22Rv1 (cell line): ENCODE measurements around the gene SLC32A1.

Source experiments
- ZFX ChIP-seq: fragments of 450-650 bp; IDR thresholded peaks from 2 replicates; pipeline ENCODE4 v1.6.1; 2017; ENCODE audit warnings: antibody characterized with exemption, borderline replicate concordance
- TF ChIP-seq, protein P1 (sequence below): fragments of 450-650 bp; IDR thresholded peaks from 2 replicates; pipeline ENCODE4 v1.5.1; 2017; ENCODE audit warnings: mild to moderate bottlenecking

GRCh38 chr20:38715646-38716045 lies 8.6 kb upstream of the SLC32A1 start:
- TF ChIP-seq, protein P1, sequence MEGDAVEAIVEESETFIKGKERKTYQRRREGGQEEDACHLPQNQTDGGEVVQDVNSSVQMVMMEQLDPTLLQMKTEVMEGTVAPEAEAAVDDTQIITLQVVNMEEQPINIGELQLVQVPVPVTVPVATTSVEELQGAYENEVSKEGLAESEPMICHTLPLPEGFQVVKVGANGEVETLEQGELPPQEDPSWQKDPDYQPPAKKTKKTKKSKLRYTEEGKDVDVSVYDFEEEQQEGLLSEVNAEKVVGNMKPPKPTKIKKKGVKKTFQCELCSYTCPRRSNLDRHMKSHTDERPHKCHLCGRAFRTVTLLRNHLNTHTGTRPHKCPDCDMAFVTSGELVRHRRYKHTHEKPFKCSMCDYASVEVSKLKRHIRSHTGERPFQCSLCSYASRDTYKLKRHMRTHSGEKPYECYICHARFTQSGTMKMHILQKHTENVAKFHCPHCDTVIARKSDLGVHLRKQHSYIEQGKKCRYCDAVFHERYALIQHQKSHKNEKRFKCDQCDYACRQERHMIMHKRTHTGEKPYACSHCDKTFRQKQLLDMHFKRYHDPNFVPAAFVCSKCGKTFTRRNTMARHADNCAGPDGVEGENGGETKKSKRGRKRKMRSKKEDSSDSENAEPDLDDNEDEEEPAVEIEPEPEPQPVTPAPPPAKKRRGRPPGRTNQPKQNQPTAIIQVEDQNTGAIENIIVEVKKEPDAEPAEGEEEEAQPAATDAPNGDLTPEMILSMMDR: no peak
- no peak for TF ChIP-seq ZFX
